HAP-1 (cell line): ENCODE results near the gene SOCS3.

Source experiments
- DNase-seq, 2 experiments: peaks; one replicate each; pipeline ENCODE4 v3.0.0-alpha.2; 2016 to 2020; ENCODE audit warnings: low spot score in 2 of 2
- H3K27me3 ChIP-seq: fragments of 250-450 bp; sonication (Bioruptor Pico); 2 replicates; pipeline ENCODE4 v1.5.1; 2020; ENCODE audit warnings: low read depth, mild to moderate bottlenecking, moderate library complexity
- H3K36me3 ChIP-seq: fragments of 250-450 bp; sonication (Bioruptor Pico); replicated peaks from 2 replicates; pipeline ENCODE4 v1.5.1; 2020; ENCODE audit warnings: mild to moderate bottlenecking
- H3K4me1 ChIP-seq: fragments of 250-450 bp; sonication (Bioruptor Pico); 2 replicates; pipeline ENCODE4 v1.5.1; 2020; ENCODE audit warnings: mild to moderate bottlenecking
- H3K4me3 ChIP-seq: fragments of 250-450 bp; sonication (Bioruptor Pico); 2 replicates; pipeline ENCODE4 v1.5.1; 2020; ENCODE audit warnings: mild to moderate bottlenecking, moderate library complexity
- H3K9me3 ChIP-seq: fragments of 250-450 bp; sonication (Bioruptor Pico); 2 replicates; pipeline ENCODE4 v1.5.1; 2020; ENCODE audit warnings: mild to moderate bottlenecking, moderate library complexity
- in situ Hi-C: fragments of 300-500 bp; cut with MboI; formaldehyde crosslinking; loops from 3 replicates; pipeline ENCODE4 v1.14.3; 2020; ENCODE audit warnings: low sequenced_read_pairs, inconsistent platforms, mixed read lengths

Gene SOCS3

GRCh38 chr17:78397681-78398101 lies 37.8 kb upstream of the SOCS3 start:
- no peak for DNase-seq
- Histone ChIP-seq H3K36me3 (peaks cover 71% of the 10 kb centered on the region), H3K9me3 (no peaks in the 10 kb centered on the region), H3K4me3 (no peak overlapping the region), H3K4me1 (no peaks in the 10 kb centered on the region), H3K27me3 (no peaks in the 10 kb centered on the region)
- in situ Hi-C loops = no loop called here

GRCh38 chr17:78396441-78397337 lies 36.8 kb upstream of the SOCS3 start:
- in situ Hi-C loops = no loop called here

GRCh38 chr17:78395155-78395554 lies 35.3 kb upstream of the SOCS3 start:
- no peak overlapping the region for H3K4me3 ChIP-seq
- in situ Hi-C loops = no loop called here
- H3K36me3 ChIP-seq = peaks cover 58% of the 10 kb centered on the region
- H3K4me1 ChIP-seq = no peaks in the 10 kb centered on the region
- DNase-seq = no peak
- H3K9me3 ChIP-seq = no peaks in the 10 kb centered on the region
- no peaks in the 10 kb centered on the region for H3K27me3 ChIP-seq

More at GRCh38 chr17:78396441-78397337, 36.8 kb upstream of the SOCS3 start:
- no peaks in the 10 kb centered on the region for H3K27me3 ChIP-seq
- no peak overlapping the region for H3K4me3 ChIP-seq
- no peaks in the 10 kb centered on the region for H3K4me1 ChIP-seq
- DNase-seq = no peak
- H3K36me3 ChIP-seq = peaks cover 70% of the 10 kb centered on the region
- H3K9me3 ChIP-seq = no peaks in the 10 kb centered on the region

- Histone ChIP-seq H3K4me1 (no peaks in the 10 kb centered on the region), H3K36me3 (peaks cover 49% of the 10 kb centered on the region), H3K4me3 (no peak overlapping the region), H3K9me3 (no peaks in the 10 kb centered on the region), H3K27me3 (no peaks in the 10 kb centered on the region)
- no peak for DNase-seq
- in situ Hi-C loops = no loop called here
Observed at GRCh38 chr17:78394209-78394608, 34.3 kb upstream of the SOCS3 start.

GRCh38 chr17:78393575-78393974 lies 33.7 kb upstream of the SOCS3 start:
- H3K9me3 ChIP-seq = no peaks in the 10 kb centered on the region
- DNase-seq = no peak
- H3K4me3 ChIP-seq = no peak overlapping the region
- in situ Hi-C loops = no loop called here
- no peaks in the 10 kb centered on the region for H3K27me3 ChIP-seq
- H3K36me3 ChIP-seq = peaks cover 44% of the 10 kb centered on the region
- H3K4me1 ChIP-seq = no peaks in the 10 kb centered on the region

- H3K27me3 ChIP-seq = no peaks in the 10 kb centered on the region
- no peak overlapping the region for H3K4me3 ChIP-seq
- in situ Hi-C loops = no loop called here
- peaks cover 35% of the 10 kb centered on the region for H3K36me3 ChIP-seq
- DNase-seq = no peak
- H3K9me3 ChIP-seq = no peaks in the 10 kb centered on the region
- no peaks in the 10 kb centered on the region for H3K4me1 ChIP-seq
Observed at GRCh38 chr17:78392295-78392694, 32.4 kb upstream of the SOCS3 start.

- H3K9me3 ChIP-seq = no peaks in the 10 kb centered on the region
- H3K27me3 ChIP-seq = no peaks in the 10 kb centered on the region
- H3K4me1 ChIP-seq = no peaks in the 10 kb centered on the region
- no peak for DNase-seq
- no peak overlapping the region for H3K4me3 ChIP-seq
- in situ Hi-C loops = no loop called here
- peaks cover 33% of the 10 kb centered on the region for H3K36me3 ChIP-seq
Observed at GRCh38 chr17:78391843-78392242, 32.0 kb upstream of the SOCS3 start.

- H3K9me3 ChIP-seq = no peaks in the 10 kb centered on the region
- in situ Hi-C loops = no loop called here
- no peaks in the 10 kb centered on the region for H3K27me3 ChIP-seq
- H3K4me3 ChIP-seq = no peak overlapping the region
- peaks cover 26% of the 10 kb centered on the region for H3K36me3 ChIP-seq
- no peaks in the 10 kb centered on the region for H3K4me1 ChIP-seq
- no peak for DNase-seq
Observed at GRCh38 chr17:78391051-78391431, 31.2 kb upstream of the SOCS3 start.

GRCh38 chr17:78390241-78391050 lies 30.6 kb upstream of the SOCS3 start:
- DNase-seq = no peak
- no peaks in the 10 kb centered on the region for H3K27me3 ChIP-seq
- H3K36me3 ChIP-seq = peaks cover 20% of the 10 kb centered on the region
- H3K4me1 ChIP-seq = no peaks in the 10 kb centered on the region
- in situ Hi-C loops = no loop called here
- H3K9me3 ChIP-seq = no peaks in the 10 kb centered on the region
- H3K4me3 ChIP-seq = no peak overlapping the region

GRCh38 chr17:78387977-78388941 lies 28.4 kb upstream of the SOCS3 start:
- in situ Hi-C loops = no loop called here
- H3K9me3 ChIP-seq = no peaks in the 10 kb centered on the region

GRCh38 chr17:78384479-78385175 lies 24.8 kb upstream of the SOCS3 start:
- Histone ChIP-seq H3K27me3 (no peaks in the 10 kb centered on the region), H3K36me3 (peaks cover 4% of the 10 kb centered on the region), H3K4me3 (no peak overlapping the region), H3K4me1 (no peaks in the 10 kb centered on the region; the same call in 1 of the 2 replicates), H3K9me3 (no peaks in the 10 kb centered on the region)
- in situ Hi-C loops = no loop called here
- no peak for DNase-seq

More at GRCh38 chr17:78387977-78388941, 28.4 kb upstream of the SOCS3 start:
- peaks cover 8% of the 10 kb centered on the region for H3K36me3 ChIP-seq
- no peak for DNase-seq
- no peaks in the 10 kb centered on the region for H3K27me3 ChIP-seq
- no peak overlapping the region for H3K4me3 ChIP-seq
- no peaks in the 10 kb centered on the region for H3K4me1 ChIP-seq

- H3K36me3 ChIP-seq = peaks cover 4% of the 10 kb centered on the region
- H3K4me3 ChIP-seq = no peak overlapping the region
- in situ Hi-C loops = no loop called here
- no peaks in the 10 kb centered on the region for H3K27me3 ChIP-seq
- H3K4me1 ChIP-seq = peaks cover 4% of the 10 kb centered on the region; the same call in 1 of the 2 replicates
- H3K9me3 ChIP-seq = no peaks in the 10 kb centered on the region; the same call in 1 of the 2 replicates
- no peak for DNase-seq
Observed at GRCh38 chr17:78383725-78384471, 24.0 kb upstream of the SOCS3 start.
